Testis (tissue), 3 donors: ENCODE measurements around the gene ATG7. TPM values are rescaled to one million over a fixed set of nuclear protein-coding genes. Genes with fewer than 3 reads are reported as not detected.

Experiments
- DNase-seq: peaks from one replicate; pipeline ENCODE4 v3.0.0-alpha.2; 2019
- H3K27ac ChIP-seq, 2 donors: fragments of 200-600 bp; sonication (generic); one replicate each; pipeline ENCODE4 v1.5.1; 2019
- H3K27me3 ChIP-seq: fragments of 200-600 bp; sonication (generic); one replicate; pipeline ENCODE4 v1.5.1; 2019
- H3K36me3 ChIP-seq: fragments of 200-600 bp; sonication (generic); one replicate; pipeline ENCODE4 v1.5.1; 2017; ENCODE audit warnings: low read depth; ENCODE audit errors: missing control alignments
- H3K4me1 ChIP-seq: fragments of 200-600 bp; sonication (generic); one replicate; pipeline ENCODE4 v1.5.1; 2019
- H3K4me3 ChIP-seq, 2 donors: fragments of 200-600 bp; sonication (generic); one replicate each; pipeline ENCODE4 v1.5.1; 2017 to 2019
- H3K9me3 ChIP-seq: fragments of 200-600 bp; sonication (generic); one replicate; pipeline ENCODE4 v1.5.1; 2017
- POLR2A ChIP-seq: fragments of 450-650 bp; IDR thresholded peaks from one replicate; pipeline ENCODE4 v1.6.1; 2017; ENCODE audit warnings: antibody characterized with exemption, mild to moderate bottlenecking, moderate library complexity
- whole genome bisulfite sequencing, 2 donors: methylation state at CpG; one replicate each; pipeline ENCODE4 v1.1.5; 2018; 5-methylcytosine and 5-hydroxymethylcytosine counted together
- intact Hi-C: fragments of 100-400 bp; cut with DNase I; formaldehyde crosslinking; loops from one replicate; pipeline ENCODE4 v1.15.1; 2023; ENCODE audit warnings: low total_unique reads
- polyA plus RNA-seq: library from polyadenylated mRNA; stranded (reverse); fragments of 350-450 nt; fragmentation: Illumina TruSeq; extraction: RNeasy Lipid Tissue Mini Kit (QIAGEN cat#74804); gene quantifications from one replicate; pipeline ENCODE4 v1.2.3, GENCODE V29; 2014; ENCODE audit warnings: low read depth, low replicate concordance; ENCODE audit not compliant: insufficient read depth
- total RNA-seq, 2 donors: library from RNA; depleted of rRNA; stranded (reverse); fragments of >200 nt; gene quantifications; one replicate each; pipeline ENCODE4 v1.2.3, GENCODE V29; 2016
- TF ChIP-seq, protein P1 (sequence below), 3 experiments: fragments of 450-650 bp in 2 of 3; fragments of 200-600 bp in 1 of 3; sonication (generic) in 1 of 3; IDR thresholded peaks; one replicate each; pipeline ENCODE4 v1.5.1; 2016 to 2019; ENCODE audit warnings: antibody characterized with exemption in 3 of 3, mild to moderate bottlenecking in 2 of 3, moderate library complexity in 1 of 3

ATG7 gene
- total and polyA plus RNA-seq, 3 donors from 2014 or later, result 52.9 to 95.4 (median 86.0) TPM

DNA sequence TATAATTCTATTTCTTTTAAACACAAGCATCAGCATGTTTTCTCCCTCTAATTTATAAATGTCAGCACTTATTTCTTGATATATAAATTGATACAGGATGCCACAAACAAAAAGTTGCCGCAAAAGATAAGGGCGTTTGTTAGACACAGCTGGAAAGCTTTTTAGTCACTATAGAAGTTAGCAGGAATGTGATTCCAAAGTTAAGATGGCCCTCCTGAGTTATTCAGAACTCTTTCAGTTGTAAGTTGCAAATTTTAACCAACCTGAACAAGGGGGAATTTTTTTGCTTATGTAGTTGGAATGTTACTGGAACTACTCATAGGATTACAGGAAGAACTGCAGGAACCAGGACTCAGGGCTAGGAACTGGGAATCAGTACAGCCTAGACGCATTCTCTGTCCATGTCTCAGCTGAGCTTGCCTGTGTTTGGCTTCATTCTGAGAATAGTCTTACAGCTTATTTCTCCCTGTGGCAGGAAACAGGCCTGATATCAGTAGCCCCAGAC, 205.3 kb downstream of the ATG7 start:
- DNase-seq, result no peak
- Histone ChIP-seq H3K9me3 (no peaks in the 10 kb centered on the region), H3K36me3 (no peaks in the 10 kb centered on the region), H3K27me3 (no peaks in the 10 kb centered on the region), H3K27ac (peak overlapping the region in 1 of 2 donors; percentile 6), H3K4me3 (no peak overlapping the region), H3K4me1 (peaks cover 7% of the 10 kb centered on the region)
- TF ChIP-seq, protein P1, sequence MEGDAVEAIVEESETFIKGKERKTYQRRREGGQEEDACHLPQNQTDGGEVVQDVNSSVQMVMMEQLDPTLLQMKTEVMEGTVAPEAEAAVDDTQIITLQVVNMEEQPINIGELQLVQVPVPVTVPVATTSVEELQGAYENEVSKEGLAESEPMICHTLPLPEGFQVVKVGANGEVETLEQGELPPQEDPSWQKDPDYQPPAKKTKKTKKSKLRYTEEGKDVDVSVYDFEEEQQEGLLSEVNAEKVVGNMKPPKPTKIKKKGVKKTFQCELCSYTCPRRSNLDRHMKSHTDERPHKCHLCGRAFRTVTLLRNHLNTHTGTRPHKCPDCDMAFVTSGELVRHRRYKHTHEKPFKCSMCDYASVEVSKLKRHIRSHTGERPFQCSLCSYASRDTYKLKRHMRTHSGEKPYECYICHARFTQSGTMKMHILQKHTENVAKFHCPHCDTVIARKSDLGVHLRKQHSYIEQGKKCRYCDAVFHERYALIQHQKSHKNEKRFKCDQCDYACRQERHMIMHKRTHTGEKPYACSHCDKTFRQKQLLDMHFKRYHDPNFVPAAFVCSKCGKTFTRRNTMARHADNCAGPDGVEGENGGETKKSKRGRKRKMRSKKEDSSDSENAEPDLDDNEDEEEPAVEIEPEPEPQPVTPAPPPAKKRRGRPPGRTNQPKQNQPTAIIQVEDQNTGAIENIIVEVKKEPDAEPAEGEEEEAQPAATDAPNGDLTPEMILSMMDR (IDR thresholded peaks at IDR 0.05), result no peak
- TF ChIP-seq POLR2A, result no peak
- intact Hi-C loops, result no loop called here
- WGBS, 2 donors, result 66 to 71% methylated on average over 3 of the region's 3 CpGs

GRCh38 chr3:11478167-11478566, 206.0 kb downstream of the ATG7 start:
- Histone ChIP-seq H3K36me3 (no peaks in the 10 kb centered on the region), H3K27me3 (no peaks in the 10 kb centered on the region), H3K27ac (peak overlapping the region in 1 of 2 donors; percentile 6), H3K9me3 (no peaks in the 10 kb centered on the region), H3K4me1 (peaks cover 7% of the 10 kb centered on the region), H3K4me3 (no peak overlapping the region)
- intact Hi-C loops, result no loop called here
- WGBS, 2 donors, result 72 to 78% methylated on average over 2 of the region's 2 CpGs
- TF ChIP-seq, protein P1 (IDR thresholded peaks at IDR 0.05), result no peak
- TF ChIP-seq POLR2A, result no peak
- DNase-seq, result no peak

- no peaks in the 10 kb centered on the region for H3K36me3 ChIP-seq
- intact Hi-C loops, result no loop called here
- peaks cover 7% of the 10 kb centered on the region for H3K4me1 ChIP-seq
- no peak overlapping the region for H3K4me3 ChIP-seq
- 84 to 90% methylated on average over 3 of the region's 3 CpGs for WGBS, 2 donors
- no peaks in the 10 kb centered on the region for H3K9me3 ChIP-seq
- DNase-seq, result no peak
- TF ChIP-seq, protein P1 (IDR thresholded peaks at IDR 0.05), result no peak
- no peak for TF ChIP-seq POLR2A
- no peak overlapping the region for H3K27ac ChIP-seq
- no peaks in the 10 kb centered on the region for H3K27me3 ChIP-seq
These were observed 207.0 kb downstream of the ATG7 start for GRCh38 chr3:11479221-11479620.

- H3K36me3 ChIP-seq, result no peaks in the 10 kb centered on the region
- WGBS, 2 donors, result 69 to 71% methylated on average over 7 of the region's 7 CpGs
- peaks cover 7% of the 10 kb centered on the region for H3K4me1 ChIP-seq
- DNase-seq, result no peak
- H3K9me3 ChIP-seq, result no peaks in the 10 kb centered on the region
- intact Hi-C loops, result no loop called here
- H3K27ac ChIP-seq, result no peak overlapping the region
- no peak overlapping the region for H3K4me3 ChIP-seq
- no peaks in the 10 kb centered on the region for H3K27me3 ChIP-seq
- TF ChIP-seq POLR2A, result no peak
- TF ChIP-seq, protein P1 (IDR thresholded peaks at IDR 0.05), result no peak
These were observed 208.6 kb downstream of the ATG7 start for GRCh38 chr3:11480663-11481298.

DNA sequence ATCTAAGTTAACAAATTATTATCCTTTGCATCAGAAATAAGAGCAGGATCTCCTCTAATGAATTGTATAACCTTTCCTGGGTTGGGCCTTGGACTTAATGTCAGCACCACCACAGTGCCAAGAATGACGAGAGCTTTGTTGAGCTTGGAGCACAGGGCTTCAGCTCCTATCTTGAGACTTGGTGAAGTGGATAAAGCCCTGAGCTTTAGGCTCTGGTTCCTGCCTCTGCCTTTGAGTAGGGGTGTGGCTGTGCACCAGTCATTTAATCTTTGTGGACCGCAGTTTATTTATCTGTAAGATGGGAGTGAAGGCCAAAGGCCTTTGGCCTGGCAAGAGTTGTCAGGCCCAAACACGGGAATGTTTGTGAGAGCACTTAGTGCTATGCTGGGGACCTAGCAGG, 209.4 kb downstream of the ATG7 start:
- WGBS, 2 donors, result 50% methylated on average over 3 of the region's 3 CpGs
- Histone ChIP-seq H3K9me3 (no peaks in the 10 kb centered on the region), H3K27me3 (no peaks in the 10 kb centered on the region), H3K4me3 (no peak overlapping the region), H3K4me1 (peaks cover 7% of the 10 kb centered on the region), H3K27ac (peak overlapping the region in 1 of 2 donors; percentile 23), H3K36me3 (no peaks in the 10 kb centered on the region)
- intact Hi-C loops, result no loop called here
- no peak for DNase-seq
- TF ChIP-seq, protein P1 (IDR thresholded peaks at IDR 0.05), result no peak
- no peak for TF ChIP-seq POLR2A
